GM18498 (cell line): ENCODE data around the gene SCNN1A.

ENCODE experiments used
- ATAC-seq: cut with Tn5 transposase; IDR thresholded peaks from one replicate; pipeline ENCODE4 v1.9.1; 2021; ENCODE audit warnings: mild to moderate bottlenecking, moderate library complexity; ENCODE audit not compliant: unreplicated experiment

Gene SCNN1A

GRCh38 chr12:6322352-6322751 is 53.0 kb downstream of the SCNN1A start:
- ATAC-seq = no peak

GRCh38 chr12:6321905-6322304 is 53.5 kb downstream of the SCNN1A start:
- no peak for ATAC-seq

- ATAC-seq = no peak
Observed at GRCh38 chr12:6319446-6319845, 55.9 kb downstream of the SCNN1A start.

- no peak for ATAC-seq
Observed at GRCh38 chr12:6318440-6318879, 56.9 kb downstream of the SCNN1A start.

- ATAC-seq = no peak
Observed at GRCh38 chr12:6317693-6318439, 57.5 kb downstream of the SCNN1A start.

- ATAC-seq = no peak
Observed at GRCh38 chr12:6316921-6317692, 58.3 kb downstream of the SCNN1A start.

GRCh38 chr12:6315704-6316597 is 59.4 kb downstream of the SCNN1A start:
- ATAC-seq = no peak

GRCh38 chr12:6315184-6315583 is 60.2 kb downstream of the SCNN1A start:
- no peak for ATAC-seq

- ATAC-seq = no peak
Observed at GRCh38 chr12:6314776-6315175, 60.6 kb downstream of the SCNN1A start.

- peak; percentile 19 for ATAC-seq
Observed at GRCh38 chr12:6313326-6313940, 61.9 kb downstream of the SCNN1A start.

- peak; percentile 60 for ATAC-seq
Observed at GRCh38 chr12:6312529-6313325, 62.6 kb downstream of the SCNN1A start.

- no peak for ATAC-seq
Observed at GRCh38 chr12:6311822-6312528, 63.4 kb downstream of the SCNN1A start.

- no peak for ATAC-seq
Observed at GRCh38 chr12:6310771-6311610, 64.4 kb downstream of the SCNN1A start.

- ATAC-seq = no peak
Observed at GRCh38 chr12:6307529-6307928, 67.8 kb downstream of the SCNN1A start.

- ATAC-seq = no peak
Observed at GRCh38 chr12:6306599-6307220, 68.7 kb downstream of the SCNN1A start.

- no peak for ATAC-seq
Observed at GRCh38 chr12:6306151-6306550, 69.2 kb downstream of the SCNN1A start.

- no peak for ATAC-seq
Observed at GRCh38 chr12:6303071-6303470, 72.3 kb downstream of the SCNN1A start.

GRCh38 chr12:6302621-6303020 is 72.7 kb downstream of the SCNN1A start:
- no peak for ATAC-seq
